H1 (cell line): ENCODE data around the gene SLC39A10. TPM values are rescaled to one million over a fixed set of nuclear protein-coding genes. Genes with fewer than 3 reads are reported as not detected.

Experiments
- ATF3 ChIP-seq: IDR thresholded peaks from 2 replicates; pipeline ENCODE4 v1.6.1; 2011; ENCODE audit warnings: low read depth, mild to moderate bottlenecking, low read length; ENCODE audit not compliant: insufficient read depth
- BCL11A ChIP-seq, 2 experiments: IDR thresholded peaks; one replicate each; pipeline ENCODE4 v1.6.1; 2011; ENCODE audit warnings: low read depth in 2 of 2, low read length in 2 of 2, mild to moderate bottlenecking in 2 of 2
- CHD1 ChIP-seq: IDR thresholded peaks from 2 replicates; pipeline ENCODE4 v1.6.1; 2012; ENCODE audit warnings: low read depth, low read length, improper control_type of control experiment
- CHD7 ChIP-seq: fragments of 300-600 bp; sonication (generic); IDR thresholded peaks from 2 replicates; pipeline ENCODE4 v1.7.1; 2012; ENCODE audit warnings: low read length, moderate library complexity, mild to moderate bottlenecking, inconsistent platforms; ENCODE audit not compliant: insufficient replicate concordance
- CTBP2 ChIP-seq: IDR thresholded peaks from 2 replicates; pipeline ENCODE4 v1.7.0; 2011; ENCODE audit warnings: borderline replicate concordance, mild to moderate bottlenecking, moderate library complexity, mixed read lengths, low read length; ENCODE audit not compliant: insufficient read depth, insufficient read length
- HDAC6 ChIP-seq: IDR thresholded peaks from one replicate; pipeline ENCODE4 v1.7.1; 2012; ENCODE audit warnings: low read depth, mild to moderate bottlenecking, inconsistent platforms, low read length, moderate library complexity
- POLR2A ChIP-seq, 2 experiments: IDR thresholded peaks; 1 replicate in 1 of 2; 2 replicates in 1 of 2; pipeline ENCODE4 v1.6.1; 2011; ENCODE audit warnings: low read depth in 2 of 2, low read length in 2 of 2, mild to moderate bottlenecking in 2 of 2; ENCODE audit errors: control extremely low read depth in 1 of 2
- RBBP5 ChIP-seq: IDR thresholded peaks from 2 replicates; pipeline ENCODE4 v1.7.1; 2012; ENCODE audit warnings: low read depth, mild to moderate bottlenecking, inconsistent platforms, low read length, moderate library complexity, borderline replicate concordance
- SAP30 ChIP-seq: fragments of 300-600 bp; sonication (generic); IDR thresholded peaks from 2 replicates; pipeline ENCODE4 v1.7.1; 2012; ENCODE audit warnings: low read length, moderate library complexity, mild to moderate bottlenecking, inconsistent platforms; ENCODE audit not compliant: insufficient read depth, insufficient replicate concordance
- TCF12 ChIP-seq: IDR thresholded peaks from 2 replicates; pipeline ENCODE4 v1.6.1; 2011; ENCODE audit warnings: low read depth, mild to moderate bottlenecking, low read length
- TEAD4 ChIP-seq: IDR thresholded peaks from 2 replicates; pipeline ENCODE4 v1.6.1; 2012; ENCODE audit warnings: low read depth, low read length, inconsistent platforms, mixed read lengths
- YY1 ChIP-seq: IDR thresholded peaks from 2 replicates; pipeline ENCODE4 v1.6.1; 2011; ENCODE audit warnings: low read depth, mild to moderate bottlenecking, low read length
- polyA plus RNA-seq, 7 experiments: library from polyadenylated mRNA; depleted of rRNA in 3 of 7; stranded (reverse) in 5 of 7; unstranded in 2 of 7; fragments of >200 nt in 5 of 7; fragments of 200-250 nt in 2 of 7; gene quantifications; 1 replicate in 5 of 7; 2 replicates in 1 of 7; 4 replicates in 1 of 7; pipeline versions ENCODE4 v1.2.1 to v1.2.3, GENCODE V29; 2011 to 2013; ENCODE audit warnings: missing spikeins in 2 of 7, mixed read lengths in 2 of 7
- total RNA-seq: library from RNA; stranded (reverse); fragmentation: NEBNext Ultra II Directional; extraction: Animal tissue kit (Norgen Biotek cat#: 25700); gene quantifications from 2 replicates; pipeline ENCODE4 v1.2.1, GENCODE V29; 2021

SLC39A10 gene
- total and polyA plus RNA-seq, 2 of the 8 experiments (the other 6 are each of a cell fraction or from before 2014, with no cell fraction given), result 68.1 to 234 TPM

- TF ChIP-seq CHD7, result no peak
- no peak for TF ChIP-seq BCL11A (IDR thresholded peaks at IDR 0.05; ENCODE audit: low read depth in 2 of 2, low read length in 2 of 2)
- no peak for TF ChIP-seq SAP30
- TF ChIP-seq ATF3, result no peak
- no peak for TF ChIP-seq TEAD4
- no peak for TF ChIP-seq POLR2A (IDR thresholded peaks at IDR 0.05; ENCODE audit: control extremely low read depth in 1 of 2, low read depth in 2 of 2, low read length in 2 of 2)
- TF ChIP-seq RBBP5, result no peak
- TF ChIP-seq YY1, result no peak
- no peak for TF ChIP-seq CHD1
- TF ChIP-seq TCF12, result no peak
- no peak for TF ChIP-seq HDAC6
- TF ChIP-seq CTBP2, result no peak
Observed at GRCh38 chr2:195727106-195727505, 70.1 kb downstream of the SLC39A10 start (continued).
